Thyroid gland (tissue), 4 donors: ENCODE results near the gene SYP. TPM values are rescaled to one million over a fixed set of nuclear protein-coding genes. Genes with fewer than 3 reads are reported as not detected.

ENCODE experiments used
- DNase-seq, 2 donors: peaks; one replicate each; pipeline ENCODE4 v3.0.0-alpha.2; 2019
- H3K27ac ChIP-seq, 3 donors: fragments of 200-600 bp; sonication (generic); 1 replicate in 2 of 3; 2 replicates in 1 of 3; pipeline ENCODE4 v1.5.1; 2016 to 2019; ENCODE audit warnings: mild to moderate bottlenecking in 1 of 3, moderate library complexity in 1 of 3
- H3K27me3 ChIP-seq: fragments of 200-600 bp; sonication (generic); one replicate; pipeline ENCODE4 v1.5.1; 2019
- H3K36me3 ChIP-seq, 2 donors: fragments of 200-600 bp; sonication (generic); one replicate each; pipeline ENCODE4 v1.5.1; 2016 to 2019
- H3K4me1 ChIP-seq, 2 donors: fragments of 200-600 bp; sonication (generic); one replicate each; pipeline ENCODE4 v1.5.1; 2017 to 2019
- H3K4me3 ChIP-seq, 3 donors: fragments of 200-600 bp; sonication (generic); replicated peaks in 1 of 3; 1 replicate in 2 of 3; 2 replicates in 1 of 3; pipeline ENCODE4 v1.5.1; 2016; ENCODE audit warnings: mild to moderate bottlenecking in 1 of 3
- H3K9me3 ChIP-seq: fragments of 200-600 bp; sonication (generic); one replicate; pipeline ENCODE4 v1.5.1; 2017
- CTCF ChIP-seq, 6 experiments: fragments of 200-600 bp in 3 of 6; fragments of 450-650 bp in 3 of 6; sonication (generic) in 3 of 6; IDR thresholded peaks; one replicate each; pipeline ENCODE4 v1.5.1; 2016 to 2019; ENCODE audit warnings: antibody characterized with exemption in 6 of 6, mild to moderate bottlenecking in 2 of 6, inconsistent platforms in 1 of 6, moderate library complexity in 1 of 6
- POLR2A ChIP-seq, 2 donors: fragments of 450-650 bp; IDR thresholded peaks; one replicate each; pipeline ENCODE4 v1.6.1; 2017; ENCODE audit warnings: antibody characterized with exemption in 2 of 2, mild to moderate bottlenecking in 2 of 2, moderate library complexity in 1 of 2
- WGBS, 2 donors: methylation state at CpG; one replicate each; pipeline ENCODE4 v1.1.5; 2017; 5-methylcytosine and 5-hydroxymethylcytosine counted together
- intact Hi-C: fragments of 100-400 bp; cut with DNase I; formaldehyde crosslinking; loops from one replicate; pipeline ENCODE4 v1.15.1; 2023
- total RNA-seq, 4 donors: library from RNA; depleted of rRNA; stranded (reverse); fragments of >200 nt; gene quantifications; one replicate each; pipeline ENCODE4 v1.2.3, GENCODE V29; 2016

SYP gene
- total RNA-seq, 4 donors from 2014 or later: 1.9 to 4.8 (median 2.7) TPM

- Histone ChIP-seq H3K27ac (no peak overlapping the region), H3K36me3 (no peaks in the 10 kb centered on the region), H3K27me3 (no peaks in the 10 kb centered on the region), H3K4me1 (peaks cover 0 to 3% of the 10 kb centered on the region in 2 donors), H3K4me3 (no peak overlapping the region), H3K9me3 (no peaks in the 10 kb centered on the region)
- TF ChIP-seq CTCF (IDR thresholded peaks at IDR 0.05) (no peak), POLR2A (IDR thresholded peaks at IDR 0.05) (no peak)
- no peak for DNase-seq
- WGBS, 2 donors: 79 to 83% methylated on average over 6 to 7 of the region's 7 CpGs
- intact Hi-C loops: no loop called here
These were observed 38.7 kb upstream of the SYP start for GRCh38 chrX:49238735-49239134.

GRCh38 chrX:49237060-49237459 is 37.1 kb upstream of the SYP start:
- TF ChIP-seq POLR2A (IDR thresholded peaks at IDR 0.05) (no peak), CTCF (IDR thresholded peaks at IDR 0.05) (no peak)
- Histone ChIP-seq H3K4me1 (peaks cover 0 to 3% of the 10 kb centered on the region in 2 donors), H3K36me3 (no peaks in the 10 kb centered on the region), H3K4me3 (no peak overlapping the region), H3K27me3 (no peaks in the 10 kb centered on the region), H3K9me3 (no peaks in the 10 kb centered on the region), H3K27ac (no peak overlapping the region)
- 85 to 97% methylated on average over 7 to 8 of the region's 9 CpGs for WGBS, 2 donors
- intact Hi-C loops: no loop called here
- no peak for DNase-seq

- TF ChIP-seq CTCF (IDR thresholded peaks at IDR 0.05): no peak
- TF ChIP-seq POLR2A (IDR thresholded peaks at IDR 0.05): no peak
- Histone ChIP-seq H3K27ac (no peak overlapping the region), H3K27me3 (no peaks in the 10 kb centered on the region), H3K4me1 (peaks cover 0 to 3% of the 10 kb centered on the region in 2 donors), H3K4me3 (no peak overlapping the region), H3K36me3 (no peaks in the 10 kb centered on the region), H3K9me3 (no peaks in the 10 kb centered on the region)
- intact Hi-C loops: no loop called here
- WGBS, 2 donors: 87% methylated on average over 3 of the region's 56 CpGs; no CpG with 5 or more reads in 1 of the 2 donors
- DNase-seq: no peak
These were observed 34.0 kb upstream of the SYP start for GRCh38 chrX:49233887-49234555.

- no peak for DNase-seq
- Histone ChIP-seq H3K9me3 (no peaks in the 10 kb centered on the region), H3K36me3 (no peaks in the 10 kb centered on the region), H3K27me3 (no peaks in the 10 kb centered on the region), H3K27ac (no peak within 1 kb of the TSS), H3K4me3 (no peak within 1 kb of the TSS), H3K4me1 (peaks cover 0 to 3% of the 10 kb centered on the region in 2 donors)
- no peak for TF ChIP-seq POLR2A (IDR thresholded peaks at IDR 0.05)
- TF ChIP-seq CTCF (IDR thresholded peaks at IDR 0.05): no peak
- WGBS, 2 donors: 87 to 89% methylated on average over 9 of the region's 9 CpGs
- intact Hi-C loops: no loop called here
These were observed 33.2 kb upstream of the SYP start, which contains the start of gene CACNA1F for GRCh38 chrX:49233176-49233575. CACNA1F (minus strand) TSS chrX:49233340; CDS start chrX:49233309, 31 bp downstream.

- peaks cover 0 to 3% of the 10 kb centered on the region in 2 donors for H3K4me1 ChIP-seq
- intact Hi-C loops: no loop called here
- H3K36me3 ChIP-seq: no peaks in the 10 kb centered on the region
- no peaks in the 10 kb centered on the region for H3K9me3 ChIP-seq
- no peak for TF ChIP-seq CTCF (IDR thresholded peaks at IDR 0.05)
- TF ChIP-seq POLR2A (IDR thresholded peaks at IDR 0.05): no peak
- DNase-seq: no peak
- H3K27me3 ChIP-seq: no peaks in the 10 kb centered on the region
- H3K27ac ChIP-seq: no peak overlapping the region
- 82 to 87% methylated on average over 2 of the region's 2 CpGs for WGBS, 2 donors
- H3K4me3 ChIP-seq: no peak overlapping the region
These were observed 32.5 kb upstream of the SYP start for GRCh38 chrX:49232525-49232924.
